WI38 (cell line): Measurements from ENCODE around the gene CPNE4.

Source experiments
- H3K4me3 ChIP-seq: 2 replicates; pipeline ENCODE4 v1.5.1; 2011; ENCODE audit warnings: low read depth, mild to moderate bottlenecking, control low read depth, low read length
- CTCF ChIP-seq: IDR thresholded peaks from 2 replicates; pipeline ENCODE4 v1.5.1; 2012; ENCODE audit warnings: low read depth, mild to moderate bottlenecking, control low read depth, low read length

Gene CPNE4

DNA sequence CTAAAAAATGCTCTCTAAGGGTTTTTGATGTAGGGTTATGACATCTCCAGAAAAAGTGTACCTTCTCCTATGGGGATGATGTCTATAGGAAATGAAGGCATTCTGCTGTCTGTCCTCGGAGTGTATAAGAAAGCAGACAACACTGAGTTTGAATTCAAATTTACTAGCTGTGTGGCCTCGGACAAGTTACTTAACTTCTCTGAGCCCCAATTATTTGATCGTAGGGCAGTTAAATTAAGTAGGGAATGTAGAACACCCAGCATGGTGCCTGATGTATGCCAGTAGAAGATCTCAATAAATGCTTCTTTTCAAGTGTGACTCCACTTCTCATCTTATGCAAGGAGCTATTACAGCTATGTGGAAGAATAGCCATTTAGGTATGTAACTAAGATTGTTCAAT is 184.6 kb downstream of the CPNE4 start:
- no peak for TF ChIP-seq CTCF
- H3K4me3 ChIP-seq, result no peak overlapping the region

DNA sequence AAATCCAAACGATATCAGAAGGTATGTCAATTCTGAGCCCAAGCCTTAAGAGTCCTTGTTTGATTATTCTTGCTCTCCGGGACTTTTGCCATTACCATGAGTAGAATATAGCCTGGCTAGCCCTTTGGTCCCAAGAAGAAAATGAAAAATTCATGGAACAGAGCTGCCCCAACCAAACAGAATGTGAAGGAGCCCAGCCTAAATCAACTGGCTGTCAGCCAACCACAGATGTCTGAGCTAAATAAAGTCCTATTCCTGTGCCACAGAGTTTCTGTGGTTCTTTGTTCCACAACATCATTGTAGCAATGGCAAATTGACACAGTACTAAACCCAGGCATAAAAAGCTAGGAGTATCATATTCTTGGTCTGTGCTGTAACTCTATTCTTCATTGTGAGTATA is 185.2 kb downstream of the CPNE4 start:
- no peak overlapping the region for H3K4me3 ChIP-seq
- TF ChIP-seq CTCF, result no peak

GRCh38 chr3:131847966-131848510 is 186.8 kb downstream of the CPNE4 start:
- H3K4me3 ChIP-seq, result no peak overlapping the region
- no peak for TF ChIP-seq CTCF

DNA sequence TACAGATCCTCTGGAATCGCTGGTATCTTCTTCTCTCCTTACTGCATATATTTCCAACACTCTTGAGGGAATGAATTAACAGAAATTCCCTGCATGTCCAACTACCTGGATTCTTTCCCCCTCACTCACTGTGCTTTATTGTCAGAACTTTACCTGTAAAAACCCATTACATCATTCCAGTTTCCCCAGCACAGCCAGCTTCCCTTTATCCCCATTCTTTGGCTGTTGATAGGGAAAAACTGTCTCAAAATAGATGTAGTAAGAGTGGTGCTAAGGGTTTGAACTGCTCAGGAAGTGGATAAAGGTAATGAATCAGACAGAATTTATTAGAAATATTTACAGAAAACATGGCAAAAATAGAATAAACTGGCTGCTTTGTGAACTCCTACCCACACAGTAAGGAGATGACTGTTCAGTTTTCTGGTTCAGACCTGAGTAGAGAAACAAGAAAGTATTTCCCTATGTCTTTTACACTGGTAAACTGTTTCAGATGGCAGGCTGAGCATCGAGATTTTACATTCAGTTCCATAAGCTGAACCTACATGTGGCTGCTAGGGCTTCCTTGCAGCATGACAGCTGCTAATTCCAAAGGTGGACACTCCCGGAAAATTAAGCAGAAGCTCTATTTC is 188.4 kb downstream of the CPNE4 start:
- no peak overlapping the region for H3K4me3 ChIP-seq
- no peak for TF ChIP-seq CTCF

DNA sequence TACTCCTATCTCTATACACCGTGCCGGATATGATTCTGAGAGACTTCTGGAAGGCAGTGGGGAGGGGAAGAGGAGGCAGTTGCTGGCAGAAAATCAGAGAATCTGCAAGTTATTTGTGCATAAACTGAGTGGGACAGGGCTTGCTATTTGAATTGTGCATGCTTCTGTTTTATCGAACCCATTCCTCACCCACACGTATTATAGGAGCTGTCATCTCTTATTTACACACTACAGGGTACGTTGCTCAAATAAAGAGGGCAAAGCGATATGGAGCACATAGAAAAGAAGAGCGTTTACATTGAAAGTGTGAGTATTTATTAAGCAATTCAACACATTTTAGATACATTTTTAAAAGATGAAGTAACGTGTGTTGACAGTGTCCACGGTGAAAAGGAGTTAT is 191.6 kb downstream of the CPNE4 start:
- H3K4me3 ChIP-seq, result no peak overlapping the region
- no peak for TF ChIP-seq CTCF

DNA sequence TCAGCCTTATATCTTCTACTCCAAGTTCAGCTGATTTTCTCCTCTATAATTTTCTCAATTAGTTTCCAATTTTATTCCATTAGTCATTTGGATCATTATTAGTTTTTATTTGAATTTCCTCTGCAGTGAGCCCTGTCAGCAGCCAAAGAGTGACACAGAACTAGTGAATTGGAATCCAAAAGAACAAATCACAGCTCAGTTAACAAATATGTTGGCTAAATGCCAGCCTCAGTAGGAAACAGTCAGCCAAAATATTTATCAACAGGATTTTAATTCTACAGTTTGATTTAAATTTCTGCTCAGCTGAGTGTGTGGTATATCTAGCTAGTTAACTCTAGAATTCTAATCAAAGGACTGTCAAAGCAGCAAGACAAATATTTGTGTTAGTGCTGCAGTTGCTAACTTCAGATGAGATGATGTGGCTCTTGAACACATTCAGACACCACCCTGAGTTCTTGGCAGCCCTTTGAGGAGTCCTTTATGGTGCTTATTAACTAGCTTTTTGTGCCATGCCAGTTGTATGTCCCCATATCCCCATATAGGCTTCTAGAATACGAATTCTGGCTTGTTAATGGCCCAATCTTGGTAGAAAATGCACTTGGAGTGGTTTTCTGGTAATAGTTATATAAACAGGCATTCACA is 194.5 kb downstream of the CPNE4 start:
- TF ChIP-seq CTCF, result no peak
- no peak overlapping the region for H3K4me3 ChIP-seq

- H3K4me3 ChIP-seq, result no peak overlapping the region
- no peak for TF ChIP-seq CTCF
Measured at GRCh38 chr3:131835906-131836305, 198.9 kb downstream of the CPNE4 start.
